Panc1 (cell line): Measurements from ENCODE around the gene SYCP1.
"Not testable (repeated sequence)": the region's sequence is repeated elsewhere in the genome, so short reads cannot be mapped to it uniquely, and the experiment has no call there.

ENCODE experiments used
- POLR2AphosphoS5 ChIP-seq: IDR thresholded peaks from 2 replicates; pipeline ENCODE4 v1.6.1; 2012; ENCODE audit warnings: mild to moderate bottlenecking, low read depth, low read length, moderate library complexity
- TF ChIP-seq, protein P1 (sequence below): fragments of 450-650 bp; IDR thresholded peaks from 2 replicates; pipeline ENCODE4 v1.5.1; 2017; ENCODE audit warnings: mild to moderate bottlenecking

- TF ChIP-seq, protein P1, sequence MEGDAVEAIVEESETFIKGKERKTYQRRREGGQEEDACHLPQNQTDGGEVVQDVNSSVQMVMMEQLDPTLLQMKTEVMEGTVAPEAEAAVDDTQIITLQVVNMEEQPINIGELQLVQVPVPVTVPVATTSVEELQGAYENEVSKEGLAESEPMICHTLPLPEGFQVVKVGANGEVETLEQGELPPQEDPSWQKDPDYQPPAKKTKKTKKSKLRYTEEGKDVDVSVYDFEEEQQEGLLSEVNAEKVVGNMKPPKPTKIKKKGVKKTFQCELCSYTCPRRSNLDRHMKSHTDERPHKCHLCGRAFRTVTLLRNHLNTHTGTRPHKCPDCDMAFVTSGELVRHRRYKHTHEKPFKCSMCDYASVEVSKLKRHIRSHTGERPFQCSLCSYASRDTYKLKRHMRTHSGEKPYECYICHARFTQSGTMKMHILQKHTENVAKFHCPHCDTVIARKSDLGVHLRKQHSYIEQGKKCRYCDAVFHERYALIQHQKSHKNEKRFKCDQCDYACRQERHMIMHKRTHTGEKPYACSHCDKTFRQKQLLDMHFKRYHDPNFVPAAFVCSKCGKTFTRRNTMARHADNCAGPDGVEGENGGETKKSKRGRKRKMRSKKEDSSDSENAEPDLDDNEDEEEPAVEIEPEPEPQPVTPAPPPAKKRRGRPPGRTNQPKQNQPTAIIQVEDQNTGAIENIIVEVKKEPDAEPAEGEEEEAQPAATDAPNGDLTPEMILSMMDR = not testable (repeated sequence)
- TF ChIP-seq POLR2AphosphoS5 = not testable (repeated sequence)
Measured at GRCh38 chr1:114915720-114916119, 61.1 kb downstream of the SYCP1 start.
